SK-N-SH (cell line): ENCODE measurements around the gene USP2.
A peak's percentile ranks its signal among the peaks of the same experiment; 100 is the strongest.

Experiments
- FOSL2 ChIP-seq: IDR thresholded peaks from 2 replicates; pipeline ENCODE4 v1.4.0; 2012; ENCODE audit warnings: low read depth, mild to moderate bottlenecking, moderate library complexity, borderline replicate concordance
- MEF2A ChIP-seq: IDR thresholded peaks from 2 replicates; pipeline ENCODE4 v1.4.0; 2012; ENCODE audit warnings: low read depth, borderline replicate concordance
- NRF1 ChIP-seq: IDR thresholded peaks from 2 replicates; pipeline ENCODE4 v1.6.1; 2012; ENCODE audit warnings: low read depth, mild to moderate bottlenecking, low read length
- POLR2AphosphoS5 ChIP-seq: IDR thresholded peaks from 2 replicates; pipeline ENCODE4 v1.6.1; 2012; ENCODE audit warnings: low read depth, low read length
- RCOR1 ChIP-seq: fragments of 150-350 bp; IDR thresholded peaks from 2 replicates; pipeline ENCODE4 v1.6.1; 2017; ENCODE audit warnings: antibody characterized with exemption, low read length
- RXRA ChIP-seq: IDR thresholded peaks from 2 replicates; pipeline ENCODE4 v1.4.0; 2012; ENCODE audit warnings: low read depth, mild to moderate bottlenecking, borderline replicate concordance
- TF ChIP-seq, protein P1 (sequence below): fragments of 200-600 bp; sonication (generic); IDR thresholded peaks from 2 replicates; pipeline ENCODE4 v1.6.1; 2017; ENCODE audit warnings: antibody characterized with exemption, mild to moderate bottlenecking, moderate library complexity
- TF ChIP-seq, protein P2 (sequence below): IDR thresholded peaks from 2 replicates; pipeline ENCODE4 v1.4.0; 2012; ENCODE audit warnings: low read depth
- TF ChIP-seq, protein P3 (sequence below): fragments of 150-350 bp; IDR thresholded peaks from 2 replicates; pipeline ENCODE4 v1.6.1; 2017; ENCODE audit warnings: antibody characterized with exemption, low read length, low read depth, borderline replicate concordance

DNA sequence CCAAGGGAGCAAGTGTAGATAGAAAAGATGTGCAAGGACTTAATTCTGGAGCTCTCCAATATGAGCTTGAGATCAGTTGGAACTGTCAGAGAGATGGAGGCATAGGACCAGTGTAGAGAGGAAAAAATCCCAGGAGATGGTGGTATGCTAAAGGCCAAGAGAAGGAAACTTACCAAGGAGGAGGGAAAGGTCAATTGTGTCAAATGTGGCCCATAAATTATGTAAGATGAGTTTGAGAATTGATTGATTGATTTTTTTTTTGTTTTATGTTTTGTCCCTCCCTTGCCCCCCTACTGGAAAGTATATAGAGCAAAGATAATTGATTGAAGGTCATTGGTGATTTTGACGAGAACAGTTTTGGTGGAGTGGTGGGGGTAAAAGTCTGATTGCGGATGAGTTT is 2.8 kb upstream of the USP2 start:
- TF ChIP-seq, protein P1, sequence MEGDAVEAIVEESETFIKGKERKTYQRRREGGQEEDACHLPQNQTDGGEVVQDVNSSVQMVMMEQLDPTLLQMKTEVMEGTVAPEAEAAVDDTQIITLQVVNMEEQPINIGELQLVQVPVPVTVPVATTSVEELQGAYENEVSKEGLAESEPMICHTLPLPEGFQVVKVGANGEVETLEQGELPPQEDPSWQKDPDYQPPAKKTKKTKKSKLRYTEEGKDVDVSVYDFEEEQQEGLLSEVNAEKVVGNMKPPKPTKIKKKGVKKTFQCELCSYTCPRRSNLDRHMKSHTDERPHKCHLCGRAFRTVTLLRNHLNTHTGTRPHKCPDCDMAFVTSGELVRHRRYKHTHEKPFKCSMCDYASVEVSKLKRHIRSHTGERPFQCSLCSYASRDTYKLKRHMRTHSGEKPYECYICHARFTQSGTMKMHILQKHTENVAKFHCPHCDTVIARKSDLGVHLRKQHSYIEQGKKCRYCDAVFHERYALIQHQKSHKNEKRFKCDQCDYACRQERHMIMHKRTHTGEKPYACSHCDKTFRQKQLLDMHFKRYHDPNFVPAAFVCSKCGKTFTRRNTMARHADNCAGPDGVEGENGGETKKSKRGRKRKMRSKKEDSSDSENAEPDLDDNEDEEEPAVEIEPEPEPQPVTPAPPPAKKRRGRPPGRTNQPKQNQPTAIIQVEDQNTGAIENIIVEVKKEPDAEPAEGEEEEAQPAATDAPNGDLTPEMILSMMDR: 0 out of 2 replicates have a peak, but pooled peaks have one; percentile 8
- TF ChIP-seq, protein P2, sequence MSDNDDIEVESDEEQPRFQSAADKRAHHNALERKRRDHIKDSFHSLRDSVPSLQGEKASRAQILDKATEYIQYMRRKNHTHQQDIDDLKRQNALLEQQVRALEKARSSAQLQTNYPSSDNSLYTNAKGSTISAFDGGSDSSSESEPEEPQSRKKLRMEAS: no peak
- TF ChIP-seq, protein P3, sequence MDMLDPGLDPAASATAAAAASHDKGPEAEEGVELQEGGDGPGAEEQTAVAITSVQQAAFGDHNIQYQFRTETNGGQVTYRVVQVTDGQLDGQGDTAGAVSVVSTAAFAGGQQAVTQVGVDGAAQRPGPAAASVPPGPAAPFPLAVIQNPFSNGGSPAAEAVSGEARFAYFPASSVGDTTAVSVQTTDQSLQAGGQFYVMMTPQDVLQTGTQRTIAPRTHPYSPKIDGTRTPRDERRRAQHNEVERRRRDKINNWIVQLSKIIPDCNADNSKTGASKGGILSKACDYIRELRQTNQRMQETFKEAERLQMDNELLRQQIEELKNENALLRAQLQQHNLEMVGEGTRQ: no peak
- TF ChIP-seq NRF1 (no peak), RCOR1 (no peak), POLR2AphosphoS5 (no peak), RXRA (no peak), MEF2A (no peak), FOSL2 (no peak)
